SK-N-SH (cell line): ENCODE measurements around the gene UBE2S.

Experiments used
- CHD2 ChIP-seq: fragments of 150-350 bp; IDR thresholded peaks from 2 replicates; pipeline ENCODE4 v1.6.1; 2018; ENCODE audit warnings: low read length; ENCODE audit not compliant: partially characterized antibody
- EZH2phosphoT487 ChIP-seq: fragments of 200-600 bp; sonication (generic); IDR thresholded peaks from 2 replicates; pipeline ENCODE4 v1.6.1; 2017; ENCODE audit warnings: low read depth, mixed run types, mild to moderate bottlenecking, antibody characterized with exemption, moderate library complexity, borderline replicate concordance
- POLR2AphosphoS5 ChIP-seq: IDR thresholded peaks from 2 replicates; pipeline ENCODE4 v1.6.1; 2012; ENCODE audit warnings: low read depth, low read length
- RAD21 ChIP-seq: IDR thresholded peaks from 2 replicates; pipeline ENCODE4 v1.6.1; 2012; ENCODE audit warnings: mild to moderate bottlenecking, low read length
- TF ChIP-seq, protein P1 (sequence below): fragments of 200-600 bp; sonication (generic); IDR thresholded peaks from 2 replicates; pipeline ENCODE4 v1.6.1; 2017; ENCODE audit warnings: antibody characterized with exemption, mild to moderate bottlenecking, moderate library complexity

DNA sequence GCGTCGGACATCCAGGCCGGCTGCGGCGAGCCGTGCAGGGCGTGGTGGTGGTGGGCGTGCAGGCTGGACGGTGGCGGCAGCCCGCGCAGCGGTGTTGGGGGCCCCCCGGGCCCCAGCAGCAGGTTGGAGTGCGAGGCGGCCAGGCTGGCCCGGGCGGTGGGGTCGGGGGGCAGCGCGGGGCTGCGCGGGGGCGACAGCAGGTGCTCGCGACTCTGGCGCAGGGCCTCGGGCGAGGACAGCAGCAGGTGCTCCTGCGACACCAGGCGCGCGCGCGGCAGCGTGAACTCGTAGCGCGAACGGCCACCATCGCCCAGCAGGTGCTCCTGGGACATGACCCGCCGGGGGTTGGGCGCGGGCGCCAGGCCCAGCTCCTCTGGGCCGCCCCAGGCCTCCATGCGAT is 25.7 kb upstream of the UBE2S start:
- TF ChIP-seq CHD2 (no peak), RAD21 (no peak), POLR2AphosphoS5 (no peak), EZH2phosphoT487 (no peak)
- TF ChIP-seq, protein P1, sequence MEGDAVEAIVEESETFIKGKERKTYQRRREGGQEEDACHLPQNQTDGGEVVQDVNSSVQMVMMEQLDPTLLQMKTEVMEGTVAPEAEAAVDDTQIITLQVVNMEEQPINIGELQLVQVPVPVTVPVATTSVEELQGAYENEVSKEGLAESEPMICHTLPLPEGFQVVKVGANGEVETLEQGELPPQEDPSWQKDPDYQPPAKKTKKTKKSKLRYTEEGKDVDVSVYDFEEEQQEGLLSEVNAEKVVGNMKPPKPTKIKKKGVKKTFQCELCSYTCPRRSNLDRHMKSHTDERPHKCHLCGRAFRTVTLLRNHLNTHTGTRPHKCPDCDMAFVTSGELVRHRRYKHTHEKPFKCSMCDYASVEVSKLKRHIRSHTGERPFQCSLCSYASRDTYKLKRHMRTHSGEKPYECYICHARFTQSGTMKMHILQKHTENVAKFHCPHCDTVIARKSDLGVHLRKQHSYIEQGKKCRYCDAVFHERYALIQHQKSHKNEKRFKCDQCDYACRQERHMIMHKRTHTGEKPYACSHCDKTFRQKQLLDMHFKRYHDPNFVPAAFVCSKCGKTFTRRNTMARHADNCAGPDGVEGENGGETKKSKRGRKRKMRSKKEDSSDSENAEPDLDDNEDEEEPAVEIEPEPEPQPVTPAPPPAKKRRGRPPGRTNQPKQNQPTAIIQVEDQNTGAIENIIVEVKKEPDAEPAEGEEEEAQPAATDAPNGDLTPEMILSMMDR: no peak
